Colonic mucosa (tissue), 4 donors: Measurements from ENCODE around the gene P4HB. TPM values are rescaled to one million over a fixed set of nuclear protein-coding genes. Genes with fewer than 3 reads are reported as not detected.
A peak's percentile ranks its signal among the peaks of the same experiment; 100 is the strongest.

Experiments
- DNase-seq: peaks from one replicate; pipeline ENCODE4 v3.0.0-alpha.2; 2020
- H3K27ac ChIP-seq: fragments of 200-600 bp; one replicate; pipeline ENCODE4 v1.8.0; 2021
- H3K27me3 ChIP-seq: fragments of 200-600 bp; one replicate; pipeline ENCODE4 v1.8.0; 2021
- H3K36me3 ChIP-seq: fragments of 200-600 bp; one replicate; pipeline ENCODE4 v1.8.0; 2021
- H3K4me1 ChIP-seq: fragments of 200-600 bp; one replicate; pipeline ENCODE4 v1.8.0; 2021; ENCODE audit warnings: mild to moderate bottlenecking
- H3K4me3 ChIP-seq: fragments of 200-600 bp; one replicate; pipeline ENCODE4 v1.8.0; 2021
- H3K9ac ChIP-seq, 2 donors: one replicate each; pipeline ENCODE4 v1.7.0; 2013; ENCODE audit warnings: control low read depth in 2 of 2, low read depth in 2 of 2, low read length in 2 of 2
- H3K9me3 ChIP-seq: fragments of 200-600 bp; one replicate; pipeline ENCODE4 v1.8.0; 2021
- intact Hi-C: fragments of 100-400 bp; cut with DNase I; formaldehyde crosslinking; loops from one replicate; pipeline ENCODE4 v1.14.1; 2022
- total RNA-seq, 2 donors: library from RNA; stranded (reverse); fragmentation: NEBNext Ultra II Directional in 1 of 2; extraction: Animal tissue kit (Norgen Biotek cat#: 25700) in 1 of 2; gene quantifications; one replicate each; pipeline ENCODE4 v1.2.1, GENCODE V29; 2021
- TF ChIP-seq, protein P1 (sequence below): fragments of 200-600 bp; IDR thresholded peaks from one replicate; pipeline ENCODE4 v1.8.0; 2022; ENCODE audit warnings: antibody characterized with exemption, mild to moderate bottlenecking
- donor health status: healthy.
- donor health status: DM: no; HTN: no; CAD: no.
- donor health status: DM: no; HTN: no; CAD: no.

Gene P4HB
- total RNA-seq, 2 donors from 2014 or later: 719 to 1,051 TPM

DNA sequence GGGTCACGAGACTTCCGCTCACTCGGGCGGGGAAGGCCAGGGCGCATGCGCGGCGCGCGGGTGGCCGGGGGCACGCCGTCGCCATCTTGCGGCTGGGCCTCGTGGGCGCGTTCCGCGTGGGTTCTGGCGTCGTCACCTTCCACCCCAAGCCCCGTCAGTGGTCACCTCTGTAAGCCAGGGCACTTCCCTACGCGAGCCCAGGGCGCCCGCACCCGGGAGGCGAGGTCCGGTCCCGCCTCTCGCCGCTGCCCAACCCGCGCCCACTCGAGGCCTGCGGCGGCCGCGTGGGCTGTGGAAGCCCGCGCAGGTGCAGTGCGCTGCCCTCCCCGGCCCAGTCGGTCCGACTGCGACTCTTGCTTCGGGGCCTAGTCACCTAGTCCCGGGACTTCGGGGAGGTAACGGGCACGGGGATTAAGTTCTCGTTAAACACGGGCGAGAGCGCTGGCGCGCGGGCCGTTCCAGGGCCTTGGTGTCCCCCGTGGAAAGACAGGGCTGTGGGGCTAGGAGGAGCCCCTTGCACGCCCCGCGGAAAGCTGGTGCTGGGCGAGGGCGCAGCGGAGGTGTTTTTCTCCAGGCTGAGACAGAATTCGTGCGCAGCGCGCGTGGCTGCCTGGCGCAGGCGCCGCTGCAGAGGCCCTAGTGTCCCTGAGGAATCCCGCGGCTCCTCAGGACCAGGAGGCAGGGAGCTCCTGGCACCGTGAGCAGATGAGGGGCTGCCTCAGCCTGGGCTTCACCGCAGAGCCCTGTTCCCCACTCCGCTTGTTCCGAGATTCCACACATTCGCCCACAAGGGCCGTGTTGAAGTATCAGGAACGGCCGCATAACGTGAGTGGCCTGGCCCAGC, 11.3 kb upstream of the P4HB start:
- Histone ChIP-seq H3K27me3 (no peaks in the 10 kb centered on the region), H3K4me1 (peaks cover 24% of the 10 kb centered on the region), H3K4me3 (peak overlapping the region; percentile 98), H3K27ac (peak overlapping the region; percentile 99), H3K9me3 (no peaks in the 10 kb centered on the region), H3K9ac (peak overlapping the region; percentile 98 to 100), H3K36me3 (no peaks in the 10 kb centered on the region)
- TF ChIP-seq, protein P1, sequence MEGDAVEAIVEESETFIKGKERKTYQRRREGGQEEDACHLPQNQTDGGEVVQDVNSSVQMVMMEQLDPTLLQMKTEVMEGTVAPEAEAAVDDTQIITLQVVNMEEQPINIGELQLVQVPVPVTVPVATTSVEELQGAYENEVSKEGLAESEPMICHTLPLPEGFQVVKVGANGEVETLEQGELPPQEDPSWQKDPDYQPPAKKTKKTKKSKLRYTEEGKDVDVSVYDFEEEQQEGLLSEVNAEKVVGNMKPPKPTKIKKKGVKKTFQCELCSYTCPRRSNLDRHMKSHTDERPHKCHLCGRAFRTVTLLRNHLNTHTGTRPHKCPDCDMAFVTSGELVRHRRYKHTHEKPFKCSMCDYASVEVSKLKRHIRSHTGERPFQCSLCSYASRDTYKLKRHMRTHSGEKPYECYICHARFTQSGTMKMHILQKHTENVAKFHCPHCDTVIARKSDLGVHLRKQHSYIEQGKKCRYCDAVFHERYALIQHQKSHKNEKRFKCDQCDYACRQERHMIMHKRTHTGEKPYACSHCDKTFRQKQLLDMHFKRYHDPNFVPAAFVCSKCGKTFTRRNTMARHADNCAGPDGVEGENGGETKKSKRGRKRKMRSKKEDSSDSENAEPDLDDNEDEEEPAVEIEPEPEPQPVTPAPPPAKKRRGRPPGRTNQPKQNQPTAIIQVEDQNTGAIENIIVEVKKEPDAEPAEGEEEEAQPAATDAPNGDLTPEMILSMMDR: no peak
- peak; percentile 96 for DNase-seq
- intact Hi-C loops: no loop called here

DNA sequence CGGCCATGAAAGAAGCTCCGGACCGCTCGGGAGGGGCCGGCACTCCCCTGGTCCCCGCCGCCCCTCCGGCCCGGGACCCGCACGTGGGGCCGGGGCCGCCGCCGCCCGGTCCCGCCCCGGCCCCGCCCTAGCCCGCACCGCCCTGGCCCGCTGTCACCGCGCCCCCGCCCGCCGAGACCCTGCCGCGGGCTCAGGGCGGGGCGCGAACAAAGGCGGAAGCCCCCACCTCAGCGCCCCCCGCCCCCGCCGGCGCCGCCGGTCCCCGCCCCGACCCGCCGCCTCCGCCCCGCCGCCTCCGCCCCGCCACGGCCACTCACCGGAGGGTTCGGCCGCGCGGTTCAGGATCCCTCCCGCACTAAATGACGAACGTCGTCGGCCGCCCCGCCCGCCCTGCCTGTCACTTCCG, 10.6 kb upstream of the P4HB start, which contains the start of gene ARHGDIA:
Gene ARHGDIA, minus strand, starts transcription at position 357 of the 406 bp plus-strand sequence. CDS start 1,407 bp downstream, outside the sequence.
- H3K4me1 ChIP-seq: peaks cover 30% of the 10 kb centered on the region

DNA sequence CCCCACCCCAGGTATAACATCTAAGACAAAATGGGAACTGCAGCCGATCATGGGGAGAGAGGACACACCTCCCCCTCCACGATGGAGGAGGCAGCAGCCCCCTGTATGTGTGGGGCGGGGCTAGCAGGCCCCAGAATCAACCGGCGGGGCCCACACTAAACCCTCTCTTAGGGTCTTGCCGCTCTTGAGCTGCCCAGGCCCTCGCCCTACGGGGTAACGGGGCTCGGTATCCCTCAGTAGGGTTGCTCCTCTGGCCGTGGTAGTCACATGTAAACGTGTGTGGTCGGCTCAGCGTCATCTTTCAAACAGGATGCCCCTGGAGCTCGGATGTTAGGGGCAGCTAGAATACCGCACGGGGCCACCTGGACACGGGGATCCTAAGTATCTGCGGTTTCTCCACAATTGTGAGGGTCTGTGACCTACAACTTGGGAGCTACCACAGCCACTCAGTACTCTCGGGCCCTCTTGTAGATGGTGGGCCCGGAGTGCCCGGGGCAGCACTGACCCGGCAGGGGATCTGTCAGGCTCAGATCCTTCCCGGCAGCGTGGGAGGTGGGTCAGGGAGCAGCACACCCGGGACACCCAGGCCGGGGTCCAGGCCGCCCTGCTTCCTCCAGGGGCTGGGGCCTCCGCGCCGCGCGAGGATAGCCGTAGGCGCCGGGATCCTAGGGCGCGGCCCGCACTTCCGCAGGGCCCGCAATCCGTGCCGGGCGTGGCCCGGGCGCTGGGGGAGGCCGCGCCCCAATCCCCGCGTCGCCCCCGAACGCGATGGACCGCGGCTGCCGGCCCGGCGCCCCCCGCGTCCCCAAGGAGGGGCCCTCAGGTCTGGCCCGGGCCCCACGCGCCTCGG, 10.0 kb upstream of the P4HB start:
- Histone ChIP-seq H3K9ac (peak overlapping the region; percentile 99 to 100), H3K36me3 (no peaks in the 10 kb centered on the region), H3K27ac (peak overlapping the region; percentile 99), H3K4me1 (peaks cover 36% of the 10 kb centered on the region), H3K4me3 (peak overlapping the region; percentile 88), H3K27me3 (no peaks in the 10 kb centered on the region), H3K9me3 (no peaks in the 10 kb centered on the region)
- TF ChIP-seq, protein P1: no peak
- intact Hi-C loops: no loop called here
- peak; percentile 41 for DNase-seq

More for the DNA sequence above, 10.6 kb upstream of the P4HB start, which contains the start of gene ARHGDIA:
- intact Hi-C loops: no loop called here
- H3K9ac ChIP-seq: peak within 1 kb of the TSS; percentile 99 to 100
- no peaks in the 10 kb centered on the region for H3K9me3 ChIP-seq
- peak within 1 kb of the TSS; percentile 99 for H3K27ac ChIP-seq
- no peaks in the 10 kb centered on the region for H3K27me3 ChIP-seq
- no peaks in the 10 kb centered on the region for H3K36me3 ChIP-seq
- DNase-seq: no peak
- TF ChIP-seq, protein P1: no peak
- H3K4me3 ChIP-seq: peak within 1 kb of the TSS; percentile 98

DNA sequence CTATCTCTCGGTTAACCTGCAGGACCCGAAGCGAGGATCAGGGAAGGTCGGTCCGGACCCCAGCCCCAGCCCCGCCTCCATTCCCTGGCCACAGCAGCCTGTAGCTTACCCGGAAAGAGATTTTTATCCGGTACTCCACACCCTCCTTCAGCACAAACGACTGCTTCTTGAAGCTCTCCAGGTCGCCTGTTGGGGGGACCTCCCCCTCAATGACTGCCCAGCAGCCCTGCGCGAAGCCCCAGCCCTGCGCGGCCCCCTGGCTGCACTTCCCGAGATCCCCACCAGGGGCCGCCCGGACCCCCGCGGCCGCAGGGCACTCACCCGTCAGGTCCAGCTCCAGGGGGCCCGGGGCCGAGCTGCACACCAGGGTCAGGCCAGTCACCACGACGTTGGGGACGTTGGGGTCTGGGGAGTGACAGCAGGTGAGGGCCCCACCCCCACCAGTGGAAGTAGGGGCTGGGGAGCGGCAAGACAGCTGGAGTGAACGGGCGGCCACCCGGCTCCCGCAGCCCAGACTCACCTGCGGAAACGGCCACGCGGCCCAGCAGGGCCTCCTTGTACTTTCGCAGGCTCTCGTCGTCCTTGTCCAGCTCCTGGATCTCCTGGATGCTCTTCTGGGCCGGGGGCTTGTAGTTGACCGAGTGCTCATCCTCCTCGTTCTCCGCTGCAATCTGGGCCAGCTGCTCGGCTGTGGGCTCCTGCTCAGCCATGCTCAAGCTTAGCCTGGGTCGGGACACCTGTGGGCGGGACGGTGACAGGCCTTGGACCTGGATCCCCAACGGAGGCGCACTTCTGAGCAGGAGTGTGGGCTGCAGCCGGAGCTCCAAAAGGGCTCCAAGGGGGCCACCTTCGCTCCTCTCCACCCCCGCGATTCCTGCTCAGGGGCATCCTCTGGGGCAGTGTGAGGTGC, 9.1 kb upstream of the P4HB start:
- H3K9me3 ChIP-seq: no peaks in the 10 kb centered on the region
- no peaks in the 10 kb centered on the region for H3K36me3 ChIP-seq
- H3K4me1 ChIP-seq: peaks cover 41% of the 10 kb centered on the region
- H3K27ac ChIP-seq: peak overlapping the region; percentile 99
- no peaks in the 10 kb centered on the region for H3K27me3 ChIP-seq
- intact Hi-C loops: no loop called here
- H3K4me3 ChIP-seq: peak overlapping the region; percentile 88
- TF ChIP-seq, protein P1: peak; percentile 88
- peak overlapping the region; percentile 99 to 100 for H3K9ac ChIP-seq
- DNase-seq: peak; percentile 45
